ENCODE measurements around the gene LLGL2. TPM values are rescaled to one million over a fixed set of nuclear protein-coding genes. Genes with fewer than 3 reads are reported as not detected.

LLGL2 gene
- total RNA-seq, 1 experiment from 2014 or later = 0.06 TPM

- no peak for DNase-seq (ENCODE audit: low read depth)
Observed at GRCh38 chr17:75549246-75550138, 24.0 kb downstream of the LLGL2 start.

- no peak for DNase-seq (ENCODE audit: low read depth)
Observed at GRCh38 chr17:75550139-75550465, 24.6 kb downstream of the LLGL2 start.

- no peak for DNase-seq (ENCODE audit: low read depth)
Observed at GRCh38 chr17:75551266-75551665, 25.8 kb downstream of the LLGL2 start.

GRCh38 chr17:75552425-75553294 is 27.2 kb downstream of the LLGL2 start:
- no peak for DNase-seq (ENCODE audit: low read depth)

- no peak for DNase-seq (ENCODE audit: low read depth)
Observed at GRCh38 chr17:75553295-75554110, 28.0 kb downstream of the LLGL2 start.

- no peak for DNase-seq (ENCODE audit: low read depth)
Observed at GRCh38 chr17:75555679-75556153, 30.2 kb downstream of the LLGL2 start.

- DNase-seq (ENCODE audit: low read depth) = peak; percentile 45
Observed at GRCh38 chr17:75557075-75557851, 31.8 kb downstream of the LLGL2 start.

- DNase-seq (ENCODE audit: low read depth) = no peak
Observed at GRCh38 chr17:75557852-75558665, 32.6 kb downstream of the LLGL2 start.

GRCh38 chr17:75558666-75559530 is 33.4 kb downstream of the LLGL2 start:
- no peak for DNase-seq (ENCODE audit: low read depth)

GRCh38 chr17:75559958-75560533 is 34.5 kb downstream of the LLGL2 start:
- DNase-seq (ENCODE audit: low read depth) = no peak

- no peak for DNase-seq (ENCODE audit: low read depth)
Observed at GRCh38 chr17:75561927-75562603, 36.6 kb downstream of the LLGL2 start.

GRCh38 chr17:75563063-75563758 is 37.7 kb downstream of the LLGL2 start:
- DNase-seq (ENCODE audit: low read depth) = no peak

- no peak for DNase-seq (ENCODE audit: low read depth)
Observed at GRCh38 chr17:75564195-75564594, 38.7 kb downstream of the LLGL2 start.

- peak; percentile 13 for DNase-seq (ENCODE audit: low read depth)
Observed at GRCh38 chr17:75565066-75565465, 39.6 kb downstream of the LLGL2 start.

- DNase-seq (ENCODE audit: low read depth) = no peak
Observed at GRCh38 chr17:75565618-75566017, 40.1 kb downstream of the LLGL2 start.

GRCh38 chr17:75566416-75566815 is 40.9 kb downstream of the LLGL2 start:
- no peak for DNase-seq (ENCODE audit: low read depth)

GRCh38 chr17:75566834-75567233 is 41.3 kb downstream of the LLGL2 start:
- DNase-seq (ENCODE audit: low read depth) = no peak
